ENCODE measurements around the gene MAML1. TPM values are rescaled to one million over a fixed set of nuclear protein-coding genes. Genes with fewer than 3 reads are reported as not detected.

MAML1 gene
- polyA plus RNA-seq, 6 donors from 2014 or later, result 2.0 to 9.5 (median 3.4) TPM

- ATAC-seq (ENCODE audit: low read depth in 2 of 2), result no peak
- DNase-seq, result no peak
- Mint-ChIP-seq H3K27me3 (no peaks in the 10 kb centered on the region), H3K4me1 (peaks cover 14 to 20% (median 17%) of the 10 kb centered on the region in 3 donors), H3K36me3 (no peaks in the 10 kb centered on the region), H3K27ac (peak overlapping the region in 1 of 6 donors; percentile 26), H3K4me3 (peak overlapping the region in 2 of 8 donors; percentile 51 to 70), H3K9me3 (no peaks in the 10 kb centered on the region)
These were observed 81.5 kb downstream of the MAML1 start for GRCh38 chr5:179814090-179814489.

- H3K9me3 Mint-ChIP-seq, result no peaks in the 10 kb centered on the region
- no peaks in the 10 kb centered on the region for H3K27me3 Mint-ChIP-seq
- ATAC-seq (ENCODE audit: low read depth in 2 of 2) (no peak), DNase-seq (no peak)
- peak overlapping the region in 5 of 6 donors; percentile 13 to 98 (median 50) for H3K27ac Mint-ChIP-seq
- peak overlapping the region; percentile 9 to 92 (median 64) for H3K4me3 Mint-ChIP-seq
- H3K4me1 Mint-ChIP-seq, result peaks cover 23 to 33% (median 30%) of the 10 kb centered on the region in 3 donors
- no peaks in the 10 kb centered on the region for H3K36me3 Mint-ChIP-seq
These were observed 83.0 kb downstream of the MAML1 start for GRCh38 chr5:179815491-179816249.

GRCh38 chr5:179816401-179816795 lies 83.8 kb downstream of the MAML1 start:
- Mint-ChIP-seq H3K4me3 (peak overlapping the region in 6 of 8 donors; percentile 54 to 90 (median 69)), H3K9me3 (no peaks in the 10 kb centered on the region), H3K36me3 (no peaks in the 10 kb centered on the region), H3K27ac (peak overlapping the region in 3 of 6 donors; percentile 24 to 98 (median 29)), H3K4me1 (peaks cover 24 to 34% (median 31%) of the 10 kb centered on the region in 3 donors), H3K27me3 (no peaks in the 10 kb centered on the region)
- ATAC-seq (ENCODE audit: low read depth in 2 of 2), result no peak
- DNase-seq, result no peak

- Mint-ChIP-seq H3K27me3 (no peaks in the 10 kb centered on the region), H3K9me3 (no peaks in the 10 kb centered on the region), H3K4me1 (peaks cover 29 to 40% (median 36%) of the 10 kb centered on the region in 3 donors), H3K4me3 (peak overlapping the region; percentile 60 to 95 (median 88)), H3K27ac (peak overlapping the region in 4 of 6 donors; percentile 21 to 98 (median 79)), H3K36me3 (no peaks in the 10 kb centered on the region)
- no peak for ATAC-seq (ENCODE audit: low read depth in 2 of 2)
- no peak for DNase-seq
These were observed 84.3 kb downstream of the MAML1 start for GRCh38 chr5:179816796-179817469.

GRCh38 chr5:179817470-179817840 lies 84.8 kb downstream of the MAML1 start:
- Mint-ChIP-seq H3K36me3 (no peaks in the 10 kb centered on the region), H3K9me3 (no peaks in the 10 kb centered on the region), H3K4me3 (peak overlapping the region; percentile 57 to 95 (median 88)), H3K27me3 (no peaks in the 10 kb centered on the region), H3K4me1 (peaks cover 34 to 45% (median 41%) of the 10 kb centered on the region in 3 donors), H3K27ac (peak overlapping the region in 4 of 6 donors; percentile 65 to 99 (median 96))
- DNase-seq, result no peak
- no peak for ATAC-seq (ENCODE audit: low read depth in 2 of 2)

GRCh38 chr5:179817890-179818745 lies 85.5 kb downstream of the MAML1 start:
- Mint-ChIP-seq H3K27me3 (no peaks in the 10 kb centered on the region), H3K27ac (peak overlapping the region; percentile 97 to 99 (median 98))

GRCh38 chr5:179818746-179819295 lies 86.2 kb downstream of the MAML1 start:
- peak; percentile 94 for DNase-seq
- ATAC-seq (ENCODE audit: low read depth in 2 of 2), result peak; percentile 70 to 71
- H3K9me3 Mint-ChIP-seq, result no peaks in the 10 kb centered on the region
- H3K36me3 Mint-ChIP-seq, result no peaks in the 10 kb centered on the region
- peaks cover 35 to 56% (median 53%) of the 10 kb centered on the region in 3 donors for H3K4me1 Mint-ChIP-seq
- peak overlapping the region; percentile 97 to 99 (median 98) for H3K27ac Mint-ChIP-seq
- H3K4me3 Mint-ChIP-seq, result peak overlapping the region; percentile 86 to 95 (median 90)
- H3K27me3 Mint-ChIP-seq, result no peaks in the 10 kb centered on the region

More at GRCh38 chr5:179817890-179818745, 85.5 kb downstream of the MAML1 start:
- no peak for ATAC-seq (ENCODE audit: low read depth in 2 of 2)
- Mint-ChIP-seq H3K36me3 (no peaks in the 10 kb centered on the region), H3K4me1 (peaks cover 35 to 51% (median 48%) of the 10 kb centered on the region in 3 donors), H3K4me3 (peak overlapping the region; percentile 86 to 95 (median 90)), H3K9me3 (no peaks in the 10 kb centered on the region)
- no peak for DNase-seq

- Mint-ChIP-seq H3K4me3 (peak overlapping the region; percentile 80 to 97 (median 92)), H3K27ac (peak overlapping the region; percentile 89 to 99 (median 98)), H3K9me3 (no peaks in the 10 kb centered on the region), H3K36me3 (peaks cover 1 to 2% of the 10 kb centered on the region in 2 donors), H3K4me1 (peaks cover 36 to 59% (median 59%) of the 10 kb centered on the region in 3 donors), H3K27me3 (no peaks in the 10 kb centered on the region)
- DNase-seq (peak; percentile 61), ATAC-seq (ENCODE audit: low read depth in 2 of 2) (peak; percentile 3 to 13)
These were observed 86.9 kb downstream of the MAML1 start for GRCh38 chr5:179819296-179820126.

GRCh38 chr5:179820127-179820482 lies 87.5 kb downstream of the MAML1 start:
- peak overlapping the region; percentile 80 to 97 (median 92) for H3K4me3 Mint-ChIP-seq
- no peak for ATAC-seq (ENCODE audit: low read depth in 2 of 2)
- H3K27ac Mint-ChIP-seq, result peak overlapping the region; percentile 89 to 99 (median 98)
- H3K9me3 Mint-ChIP-seq, result no peaks in the 10 kb centered on the region
- H3K36me3 Mint-ChIP-seq, result peaks cover 7% of the 10 kb centered on the region in 2 donors
- H3K27me3 Mint-ChIP-seq, result no peaks in the 10 kb centered on the region
- H3K4me1 Mint-ChIP-seq, result peaks cover 40 to 64% (median 63%) of the 10 kb centered on the region in 3 donors
- DNase-seq, result no peak

GRCh38 chr5:179820483-179821297 lies 88.1 kb downstream of the MAML1 start, which contains the start of gene SQSTM1:
Gene SQSTM1, plus strand, starts transcription at chr5:179820905. Its CDS starts 32 bp downstream, at chr5:179820937.
- ATAC-seq (ENCODE audit: low read depth in 2 of 2), result peak; percentile 33 to 44
- peak; percentile 84 for DNase-seq
- Mint-ChIP-seq H3K36me3 (peaks cover 7 to 10% of the 10 kb centered on the region in 2 donors), H3K4me3 (peak within 1 kb of the TSS; percentile 90 to 99 (median 96)), H3K9me3 (no peaks in the 10 kb centered on the region), H3K4me1 (peaks cover 39 to 64% (median 61%) of the 10 kb centered on the region in 3 donors), H3K27ac (peak within 1 kb of the TSS; percentile 98 to 99 (median 99)), H3K27me3 (no peaks in the 10 kb centered on the region)

GRCh38 chr5:179821298-179822058 lies 88.9 kb downstream of the MAML1 start:
- peak overlapping the region; percentile 90 to 99 (median 96) for H3K4me3 Mint-ChIP-seq

More at GRCh38 chr5:179821298-179822058, 88.9 kb downstream of the MAML1 start:
- Mint-ChIP-seq H3K27me3 (no peaks in the 10 kb centered on the region), H3K27ac (peak overlapping the region; percentile 98 to 99 (median 98)), H3K9me3 (no peaks in the 10 kb centered on the region), H3K36me3 (peaks cover 7 to 10% of the 10 kb centered on the region in 2 donors), H3K4me1 (peaks cover 37 to 64% (median 60%) of the 10 kb centered on the region in 3 donors)
- ATAC-seq (ENCODE audit: low read depth in 2 of 2) (peak; percentile 45 to 50), DNase-seq (peak; percentile 85)
